K562 (cell line): ENCODE results near the gene TPI1. TPM values are rescaled to one million over a fixed set of nuclear protein-coding genes. Genes with fewer than 3 reads are reported as not detected.

Source experiments
- CC2D1A ChIP-seq: fragments of 450-650 bp; IDR thresholded peaks from 2 replicates; pipeline ENCODE4 v1.6.1; 2017; ENCODE audit warnings: mild to moderate bottlenecking
- FOXA3 ChIP-seq, 2 experiments: fragments of 450-650 bp in 1 of 2; sonication (generic) in 1 of 2; formaldehyde crosslinking; IDR thresholded peaks in 1 of 2; conservative IDR thresholded peaks in 1 of 2; 2 replicates each; pipeline versions ENCODE4 v1.4.0 to v1.8.0; 2020 to 2022; ENCODE audit warnings: mild to moderate bottlenecking in 2 of 2, missing genetic modification reagents in 1 of 2
- PHF20 ChIP-seq: fragments of 450-650 bp; IDR thresholded peaks from 2 replicates; pipeline ENCODE4 v1.6.1; 2018; ENCODE audit not compliant: partially characterized antibody
- PRMT5 ChIP-seq: sonication (generic); formaldehyde crosslinking; IDR thresholded peaks from 2 replicates; pipeline ENCODE4 v1.5.0; 2020; ENCODE audit warnings: missing genetic modification reagents
- U2AF2 ChIP-seq: fragments of 200-400 bp; formaldehyde crosslinking; optimal IDR thresholded peaks from 2 replicates; pipeline ENCODE3; 2017; ENCODE audit warnings: low read depth, mild to moderate bottlenecking, low read length
- polyA plus RNA-seq, 8 experiments: library from polyadenylated mRNA; depleted of rRNA in 4 of 8; stranded (reverse) in 5 of 8; unstranded in 3 of 8; fragments of >200 nt; fragmentation: Nextera tagmentation in 2 of 8; fragmentation: Illumina TruSeq in 1 of 8; extraction: Ambion mirVana in 2 of 8; extraction: Trizol in 1 of 8; gene quantifications; 2 replicates each; pipeline versions ENCODE4 v1.2.1 to v1.2.3, GENCODE V29; 2011 to 2014; ENCODE audit warnings: inconsistent platforms in 1 of 8, missing spikeins in 1 of 8
- total RNA-seq, 7 experiments: library from RNA; depleted of rRNA in 6 of 7; stranded (reverse); fragments of >200 nt in 6 of 7; fragmentation: Illumina TruSeq in 2 of 7; extraction: Trizol in 2 of 7; gene quantifications; 2 replicates each; pipeline versions ENCODE4 v1.2.1 to v1.2.3, GENCODE V29; 2011 to 2021; ENCODE audit warnings: low replicate concordance in 1 of 7
- TF ChIP-seq, protein P1 (sequence below): fragments of 450-650 bp; IDR thresholded peaks from 2 replicates; pipeline ENCODE4 v1.6.1; 2014; ENCODE audit warnings: low read depth, mild to moderate bottlenecking, moderate library complexity, borderline replicate concordance
- TF ChIP-seq, protein P2 (sequence below): fragments of 450-650 bp; IDR thresholded peaks from 2 replicates; pipeline ENCODE4 v1.6.1; 2018; ENCODE audit not compliant: partially characterized antibody
- TF ChIP-seq, protein P3 (sequence below): sonication (generic); formaldehyde crosslinking; IDR thresholded peaks from 2 replicates; pipeline ENCODE4 v1.8.0; 2022; ENCODE audit warnings: missing genetic modification reagents, mild to moderate bottlenecking, borderline replicate concordance

Gene TPI1
- total and polyA plus RNA-seq, 9 of the 15 experiments (the other 6 are each of a cell fraction or from before 2014, with no cell fraction given), result 662 to 4,971 (median 892) TPM

DNA sequence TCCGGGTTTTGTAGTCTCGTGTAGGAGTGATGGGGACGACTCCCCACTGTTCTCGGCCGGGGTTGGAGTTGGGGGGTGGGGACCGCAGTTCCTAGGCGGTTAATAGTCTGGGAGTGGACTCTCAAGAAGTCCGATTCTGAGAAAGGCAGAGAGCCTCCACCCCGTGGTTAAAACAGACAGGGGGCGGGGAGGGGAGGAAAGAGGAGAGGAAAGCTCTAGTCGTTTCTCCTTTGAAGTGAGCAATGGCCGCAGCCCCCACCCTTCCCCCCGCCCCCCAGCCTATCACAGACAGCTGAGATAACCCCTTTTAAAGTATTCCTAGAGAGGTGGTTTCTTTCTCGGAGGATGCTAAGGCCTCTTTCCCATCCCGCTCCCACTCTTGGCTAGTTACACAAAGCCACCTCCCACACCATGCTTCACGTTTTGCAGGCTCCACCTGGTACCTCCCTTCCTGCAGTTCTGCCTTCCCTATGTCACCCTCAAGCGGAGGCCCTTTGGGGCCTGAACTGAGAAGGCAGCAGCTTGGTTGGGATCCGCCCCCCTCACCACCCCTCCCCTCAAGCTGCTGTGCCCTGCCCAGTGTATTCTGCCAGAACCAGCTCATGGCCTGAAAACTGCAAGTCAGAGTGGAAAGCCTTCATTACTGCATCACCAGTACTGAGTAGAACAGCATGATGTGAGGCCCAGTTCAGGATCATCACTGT is 14.5 kb upstream of the TPI1 start (continued):
- TF ChIP-seq, protein P1, sequence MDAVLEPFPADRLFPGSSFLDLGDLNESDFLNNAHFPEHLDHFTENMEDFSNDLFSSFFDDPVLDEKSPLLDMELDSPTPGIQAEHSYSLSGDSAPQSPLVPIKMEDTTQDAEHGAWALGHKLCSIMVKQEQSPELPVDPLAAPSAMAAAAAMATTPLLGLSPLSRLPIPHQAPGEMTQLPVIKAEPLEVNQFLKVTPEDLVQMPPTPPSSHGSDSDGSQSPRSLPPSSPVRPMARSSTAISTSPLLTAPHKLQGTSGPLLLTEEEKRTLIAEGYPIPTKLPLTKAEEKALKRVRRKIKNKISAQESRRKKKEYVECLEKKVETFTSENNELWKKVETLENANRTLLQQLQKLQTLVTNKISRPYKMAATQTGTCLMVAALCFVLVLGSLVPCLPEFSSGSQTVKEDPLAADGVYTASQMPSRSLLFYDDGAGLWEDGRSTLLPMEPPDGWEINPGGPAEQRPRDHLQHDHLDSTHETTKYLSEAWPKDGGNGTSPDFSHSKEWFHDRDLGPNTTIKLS, result 0 out of 2 replicates have a peak, but pooled peaks have one; percentile 14
- TF ChIP-seq, protein P2, sequence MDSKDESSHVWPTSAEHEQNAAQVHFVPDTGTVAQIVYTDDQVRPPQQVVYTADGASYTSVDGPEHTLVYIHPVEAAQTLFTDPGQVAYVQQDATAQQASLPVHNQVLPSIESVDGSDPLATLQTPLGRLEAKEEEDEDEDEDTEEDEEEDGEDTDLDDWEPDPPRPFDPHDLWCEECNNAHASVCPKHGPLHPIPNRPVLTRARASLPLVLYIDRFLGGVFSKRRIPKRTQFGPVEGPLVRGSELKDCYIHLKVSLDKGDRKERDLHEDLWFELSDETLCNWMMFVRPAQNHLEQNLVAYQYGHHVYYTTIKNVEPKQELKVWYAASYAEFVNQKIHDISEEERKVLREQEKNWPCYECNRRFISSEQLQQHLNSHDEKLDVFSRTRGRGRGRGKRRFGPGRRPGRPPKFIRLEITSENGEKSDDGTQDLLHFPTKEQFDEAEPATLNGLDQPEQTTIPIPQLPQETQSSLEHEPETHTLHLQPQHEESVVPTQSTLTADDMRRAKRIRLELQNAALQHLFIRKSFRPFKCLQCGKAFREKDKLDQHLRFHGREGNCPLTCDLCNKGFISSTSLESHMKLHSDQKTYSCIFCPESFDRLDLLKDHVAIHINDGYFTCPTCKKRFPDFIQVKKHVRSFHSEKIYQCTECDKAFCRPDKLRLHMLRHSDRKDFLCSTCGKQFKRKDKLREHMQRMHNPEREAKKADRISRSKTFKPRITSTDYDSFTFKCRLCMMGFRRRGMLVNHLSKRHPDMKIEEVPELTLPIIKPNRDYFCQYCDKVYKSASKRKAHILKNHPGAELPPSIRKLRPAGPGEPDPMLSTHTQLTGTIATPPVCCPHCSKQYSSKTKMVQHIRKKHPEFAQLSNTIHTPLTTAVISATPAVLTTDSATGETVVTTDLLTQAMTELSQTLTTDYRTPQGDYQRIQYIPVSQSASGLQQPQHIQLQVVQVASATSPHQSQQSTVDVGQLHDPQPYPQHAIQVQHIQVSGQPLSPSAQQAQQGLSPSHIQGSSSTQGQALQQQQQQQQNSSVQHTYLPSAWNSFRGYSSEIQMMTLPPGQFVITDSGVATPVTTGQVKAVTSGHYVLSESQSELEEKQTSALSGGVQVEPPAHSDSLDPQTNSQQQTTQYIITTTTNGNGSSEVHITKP, result no peak
- TF ChIP-seq PHF20, result no peak
- 0 out of 4 replicates have a peak, but pooled peaks of 1 of the 2 experiments have one; percentile 14 for TF ChIP-seq FOXA3 (CRISPR knock-in tag; conservative IDR thresholded peaks at IDR 0.05 in 1 of 2, IDR thresholded peaks at IDR 0.05 in 1 of 2)
- no peak for TF ChIP-seq PRMT5 (CRISPR knock-in tag)
- TF ChIP-seq U2AF2, result no peak
- TF ChIP-seq CC2D1A, result no peak
- TF ChIP-seq, protein P3, sequence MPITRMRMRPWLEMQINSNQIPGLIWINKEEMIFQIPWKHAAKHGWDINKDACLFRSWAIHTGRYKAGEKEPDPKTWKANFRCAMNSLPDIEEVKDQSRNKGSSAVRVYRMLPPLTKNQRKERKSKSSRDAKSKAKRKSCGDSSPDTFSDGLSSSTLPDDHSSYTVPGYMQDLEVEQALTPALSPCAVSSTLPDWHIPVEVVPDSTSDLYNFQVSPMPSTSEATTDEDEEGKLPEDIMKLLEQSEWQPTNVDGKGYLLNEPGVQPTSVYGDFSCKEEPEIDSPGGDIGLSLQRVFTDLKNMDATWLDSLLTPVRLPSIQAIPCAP (CRISPR knock-in tag), result no peak
